ENCODE results near the gene OR14A16. TPM values are rescaled to one million over a fixed set of nuclear protein-coding genes. Genes with fewer than 3 reads are reported as not detected.

The OR14A16 gene
- polyA plus RNA-seq, 3 donors, result not detected

GRCh38 chr1:247855911-247856310, 32.0 kb upstream of the OR14A16 start:
- Mint-ChIP-seq H3K4me3 (peak overlapping the region in 1 of 2 donors; percentile 39), H3K9me3 (peaks cover 0 to 4% (median 0%) of the 10 kb centered on the region in 7 donors), H3K27me3 (ENCODE audit: low read depth in 3 of 3) (peaks cover 12 to 40% (median 24%) of the 10 kb centered on the region in 3 donors), H3K27ac (no peak overlapping the region), H3K4me1 (peaks cover 47% of the 10 kb centered on the region), H3K36me3 (peaks cover 3 to 6% of the 10 kb centered on the region in 2 donors)
- Histone ChIP-seq H3K27me3 (ENCODE audit: control insufficient read depth in 2 of 2, insufficient read depth in 2 of 2, low read length in 2 of 2) (peaks cover 0 to 11% of the 10 kb centered on the region in 2 donors), H3K4me3 (replicated peaks in 1 of 3; ENCODE audit: low read depth in 2 of 3, low read length in 3 of 3) (no peak overlapping the region), H3K9me3 (replicated peaks in 1 of 2; ENCODE audit: control insufficient read depth in 1 of 2, insufficient read depth in 1 of 2, low read length in 2 of 2) (no peaks in the 10 kb centered on the region), H3K4me1 (ENCODE audit: control insufficient read depth in 1 of 2, insufficient read depth in 2 of 2, low read length in 2 of 2) (peaks cover 26 to 39% of the 10 kb centered on the region in 2 donors), H2AFZ (ENCODE audit: insufficient read depth, low read depth, low read length, poor library complexity, severe bottlenecking) (no peak overlapping the region), H3K9ac (ENCODE audit: insufficient read depth, low read length, poor library complexity, severe bottlenecking) (no peak overlapping the region), H3K27ac (ENCODE audit: low read depth in 1 of 2, low read length in 2 of 2) (no peak overlapping the region), H3K36me3 (replicated peaks in 1 of 2; ENCODE audit: control insufficient read depth in 1 of 2, insufficient read depth in 2 of 2, low read length in 2 of 2) (no peaks in the 10 kb centered on the region), H3K4me2 (replicated peaks; ENCODE audit: extremely low read depth, low read length, poor library complexity, severe bottlenecking) (no peak overlapping the region), H4K20me1 (ENCODE audit: insufficient read depth, low read length) (no peaks in the 10 kb centered on the region), H3K79me2 (ENCODE audit: insufficient read depth, low read length) (no peaks in the 10 kb centered on the region)
- DNase-seq, result no peak
- TF ChIP-seq CTCF (IDR thresholded peaks at IDR 0.05), result no peak
- intact Hi-C loops (cut with micrococcal nuclease), result no loop called here
- WGBS (ENCODE audit: insufficient coverage), result 93% methylated on average over 2 of the region's 4 CpGs

- Histone ChIP-seq H3K9me3 (replicated peaks in 1 of 2; ENCODE audit: control insufficient read depth in 1 of 2, insufficient read depth in 1 of 2, low read length in 2 of 2) (no peaks in the 10 kb centered on the region), H3K4me3 (replicated peaks in 1 of 3; ENCODE audit: low read depth in 2 of 3, low read length in 3 of 3) (no peak overlapping the region), H3K79me2 (ENCODE audit: insufficient read depth, low read length) (no peaks in the 10 kb centered on the region), H2AFZ (ENCODE audit: insufficient read depth, low read depth, low read length, poor library complexity, severe bottlenecking) (no peak overlapping the region), H4K20me1 (ENCODE audit: insufficient read depth, low read length) (no peaks in the 10 kb centered on the region), H3K36me3 (replicated peaks in 1 of 2; ENCODE audit: control insufficient read depth in 1 of 2, insufficient read depth in 2 of 2, low read length in 2 of 2) (no peaks in the 10 kb centered on the region), H3K9ac (ENCODE audit: insufficient read depth, low read length, poor library complexity, severe bottlenecking) (no peak overlapping the region), H3K27ac (ENCODE audit: low read depth in 1 of 2, low read length in 2 of 2) (no peak overlapping the region), H3K27me3 (ENCODE audit: control insufficient read depth in 2 of 2, insufficient read depth in 2 of 2, low read length in 2 of 2) (peaks cover 0 to 11% of the 10 kb centered on the region in 2 donors), H3K4me1 (ENCODE audit: control insufficient read depth in 1 of 2, insufficient read depth in 2 of 2, low read length in 2 of 2) (peaks cover 26 to 39% of the 10 kb centered on the region in 2 donors), H3K4me2 (replicated peaks; ENCODE audit: extremely low read depth, low read length, poor library complexity, severe bottlenecking) (no peak overlapping the region)
- WGBS (ENCODE audit: insufficient coverage), result 82% methylated on average over 11 of the region's 14 CpGs
- intact Hi-C loops (cut with micrococcal nuclease), result no loop called here
- peaks cover 11 to 40% (median 24%) of the 10 kb centered on the region in 3 donors for H3K27me3 Mint-ChIP-seq (ENCODE audit: low read depth in 3 of 3)
- H3K27ac Mint-ChIP-seq, result peak overlapping the region in 1 of 7 donors; percentile 5
- peaks cover 0 to 4% (median 0%) of the 10 kb centered on the region in 7 donors for H3K9me3 Mint-ChIP-seq
- H3K4me3 Mint-ChIP-seq, result no peak overlapping the region
- no peak for TF ChIP-seq CTCF (IDR thresholded peaks at IDR 0.05)
- peaks cover 47% of the 10 kb centered on the region for H3K4me1 Mint-ChIP-seq
- no peak for DNase-seq
- H3K36me3 Mint-ChIP-seq, result peaks cover 0 to 3% of the 10 kb centered on the region in 2 donors
Measured at GRCh38 chr1:247854899-247855545, 31.1 kb upstream of the OR14A16 start.

All from CD14-positive monocyte (primary cell).